HPDE6-E6E7 (cell line): ENCODE results near the gene SIRT5.
A peak's percentile ranks its signal among the peaks of the same experiment; 100 is the strongest.

ENCODE experiments used
- DNase-seq: peaks from one replicate; pipeline ENCODE4 v3.0.0; 2011; ENCODE audit warnings: missing footprints; ENCODE audit errors: extremely low spot score

Gene SIRT5

GRCh38 chr6:13553646-13554045 lies 20.8 kb upstream of the SIRT5 start:
- no peak for DNase-seq

DNA sequence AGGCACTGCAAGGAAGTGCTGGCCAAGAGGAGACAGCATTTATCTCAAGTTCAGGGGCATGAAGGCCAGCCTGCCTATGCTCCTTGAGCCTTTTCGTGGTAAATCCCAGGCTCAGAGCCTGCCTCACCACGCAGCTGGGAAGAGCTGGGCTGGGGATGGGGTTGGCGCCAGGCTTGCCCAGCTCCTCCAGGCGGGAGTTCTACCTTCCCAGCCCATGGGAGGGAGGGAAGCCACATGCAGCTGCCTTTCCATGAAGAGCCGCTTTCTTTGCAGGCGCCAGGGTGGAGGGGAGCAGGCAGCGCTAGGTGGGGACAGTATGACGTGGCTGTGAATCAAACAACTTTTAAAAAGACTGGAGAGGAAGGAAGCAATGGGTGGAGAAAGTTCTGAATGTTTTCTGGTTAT lies 19.5 kb upstream of the SIRT5 start:
- DNase-seq: no peak

GRCh38 chr6:13557841-13558240 lies 16.6 kb upstream of the SIRT5 start:
- no peak for DNase-seq

GRCh38 chr6:13558718-13559117 lies 15.7 kb upstream of the SIRT5 start:
- DNase-seq: no peak

DNA sequence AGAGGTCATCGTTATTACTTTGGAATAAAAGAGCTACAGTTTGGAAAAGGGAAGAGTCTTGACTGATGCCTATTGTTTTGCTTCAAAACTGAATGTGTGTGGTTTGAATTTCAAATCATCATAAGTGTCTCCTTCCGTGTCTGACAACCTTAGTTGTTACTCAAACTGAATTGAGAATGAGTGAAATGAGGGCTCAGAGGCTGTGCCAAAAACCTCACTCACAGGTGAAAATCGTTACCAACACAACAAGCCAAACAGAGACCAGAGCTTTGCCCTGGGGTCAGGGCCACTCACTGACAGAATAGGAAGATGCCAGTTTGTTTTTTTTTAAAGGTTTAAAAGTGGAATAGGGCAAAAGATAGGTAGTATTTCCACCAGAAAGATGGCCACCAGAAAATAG lies 15.2 kb upstream of the SIRT5 start:
- no peak for DNase-seq

- DNase-seq: no peak
These were observed 14.3 kb upstream of the SIRT5 start for GRCh38 chr6:13559968-13560650.

GRCh38 chr6:13560651-13561044 lies 13.8 kb upstream of the SIRT5 start:
- DNase-seq: no peak

GRCh38 chr6:13561624-13562267 lies 12.7 kb upstream of the SIRT5 start:
- no peak for DNase-seq

DNA sequence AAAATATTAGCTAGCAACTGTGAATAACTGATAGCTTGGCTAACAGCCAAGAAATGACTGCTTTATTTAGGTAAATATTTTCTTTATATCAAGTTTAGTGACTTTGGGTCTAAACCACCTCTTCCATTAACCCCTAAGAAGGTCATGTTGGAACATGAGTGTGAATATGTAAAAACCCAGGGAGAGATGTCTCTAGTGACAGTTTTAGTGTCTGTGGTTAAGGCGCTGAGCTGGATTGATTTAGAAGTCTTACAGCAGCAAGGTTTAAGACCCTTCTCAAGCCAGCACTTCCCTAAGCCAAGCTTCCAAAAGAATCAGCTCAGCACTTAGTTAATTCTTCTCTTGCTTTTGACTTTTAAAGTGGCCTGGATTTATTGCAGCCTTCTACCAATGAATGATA lies 11.4 kb upstream of the SIRT5 start:
- no peak for DNase-seq

DNA sequence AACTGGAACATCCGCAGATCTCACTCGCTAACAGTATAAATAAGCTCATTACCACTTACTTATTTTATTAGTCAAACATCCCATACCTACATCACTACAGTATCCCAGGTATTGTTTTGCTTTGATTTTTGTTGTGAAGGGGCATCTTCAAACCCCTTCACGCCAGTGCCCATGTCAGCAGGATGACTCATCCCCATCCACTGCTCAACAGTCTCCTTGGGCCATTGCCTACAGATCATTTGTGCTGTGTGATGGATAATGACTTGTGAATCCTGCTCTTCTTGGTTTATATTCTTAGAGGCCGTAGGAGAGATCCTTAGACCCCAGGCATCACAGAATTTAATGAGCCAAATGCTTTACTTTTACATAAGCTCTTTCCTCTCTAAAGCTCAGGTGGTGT lies 8.5 kb upstream of the SIRT5 start:
- no peak for DNase-seq

- DNase-seq: no peak
These were observed 7.9 kb upstream of the SIRT5 start for GRCh38 chr6:13566500-13566899.

DNA sequence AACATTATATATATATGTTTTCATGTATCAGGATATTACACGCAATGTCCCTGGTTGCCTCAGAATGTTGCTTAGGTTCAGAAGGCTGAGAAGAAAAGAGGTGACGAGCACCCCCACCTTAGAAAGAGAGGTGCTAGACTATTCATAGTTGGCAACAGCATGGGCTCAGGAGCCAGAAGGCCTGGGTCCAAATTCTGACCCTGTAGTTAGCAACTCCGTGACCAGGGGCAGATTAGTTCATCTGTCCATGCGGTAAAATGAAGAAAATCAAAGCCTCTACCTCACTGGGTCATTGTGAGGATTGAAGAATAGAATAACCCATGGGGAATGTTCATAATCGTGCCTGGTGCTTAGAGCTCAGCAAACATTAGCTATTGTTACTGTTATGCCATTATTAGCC lies 5.4 kb upstream of the SIRT5 start:
- DNase-seq: no peak

GRCh38 chr6:13572240-13572639 lies 2.2 kb upstream of the SIRT5 start:
- no peak for DNase-seq

- no peak for DNase-seq
These were observed 1.3 kb upstream of the SIRT5 start for GRCh38 chr6:13572951-13573654.

- peak; percentile 19 for DNase-seq
These were observed 711 bp upstream of the SIRT5 start for GRCh38 chr6:13573669-13574110.

DNA sequence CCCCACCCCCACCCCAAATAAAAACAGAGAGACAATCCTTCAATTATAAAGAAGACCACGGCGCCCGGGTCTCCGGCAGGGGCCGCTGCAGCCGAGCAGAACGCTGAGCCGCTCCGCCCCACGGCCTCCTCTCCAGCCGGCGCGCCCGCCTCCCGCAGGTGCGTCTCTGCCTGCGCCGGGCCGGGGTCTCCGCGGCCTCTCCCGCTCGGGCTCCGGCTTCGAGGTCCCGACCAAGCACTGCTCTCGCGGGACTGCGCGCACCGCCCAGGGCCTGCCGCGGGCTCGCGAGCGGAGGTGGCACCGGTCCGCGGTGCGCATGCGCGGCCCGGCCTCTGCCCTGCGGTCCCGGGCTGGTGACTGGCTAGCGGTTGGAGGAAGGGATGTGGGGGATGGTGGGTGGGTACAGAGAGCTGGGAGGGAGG lies 241 bp upstream of the SIRT5 start:
- DNase-seq: peak; percentile 96

DNA sequence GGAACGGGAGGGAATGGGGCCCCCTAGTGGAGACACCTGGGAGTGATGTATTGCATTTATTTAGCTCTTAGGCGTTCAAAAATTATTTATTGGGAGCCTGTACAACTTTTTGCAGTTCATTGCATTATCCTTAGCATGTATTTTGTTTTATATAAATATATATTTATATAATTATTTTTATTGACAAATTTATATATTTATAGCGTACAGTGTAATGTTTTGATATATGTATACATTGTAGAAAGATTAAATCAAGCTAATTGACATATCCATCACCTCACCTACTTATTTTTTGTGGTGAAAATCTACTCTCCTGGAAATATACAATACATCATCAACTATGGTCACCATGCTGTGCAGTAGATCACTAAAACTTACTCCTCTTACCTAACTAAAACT lies 975 bp downstream of the SIRT5 start:
- DNase-seq: no peak

DNA sequence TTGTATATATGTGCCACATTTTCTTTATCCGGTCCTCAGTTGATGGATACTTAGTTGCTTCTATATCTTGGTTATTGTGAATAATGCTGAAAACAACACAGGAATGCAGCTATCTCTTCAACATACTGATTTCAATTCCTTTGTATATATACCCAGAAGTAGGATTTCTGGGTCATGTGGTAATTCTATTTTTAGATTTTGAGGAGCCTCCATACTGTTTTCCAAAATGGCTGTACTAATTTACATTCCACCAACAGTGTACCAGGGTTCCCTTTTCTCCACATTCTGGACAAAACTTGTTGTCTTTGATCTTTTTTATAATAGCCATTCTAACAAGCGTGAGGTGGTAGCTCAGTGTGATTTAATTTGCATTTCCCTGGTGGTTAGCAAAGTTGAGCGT lies 1.6 kb downstream of the SIRT5 start:
- no peak for DNase-seq

GRCh38 chr6:13577926-13578325 lies 3.5 kb downstream of the SIRT5 start:
- DNase-seq: no peak

DNA sequence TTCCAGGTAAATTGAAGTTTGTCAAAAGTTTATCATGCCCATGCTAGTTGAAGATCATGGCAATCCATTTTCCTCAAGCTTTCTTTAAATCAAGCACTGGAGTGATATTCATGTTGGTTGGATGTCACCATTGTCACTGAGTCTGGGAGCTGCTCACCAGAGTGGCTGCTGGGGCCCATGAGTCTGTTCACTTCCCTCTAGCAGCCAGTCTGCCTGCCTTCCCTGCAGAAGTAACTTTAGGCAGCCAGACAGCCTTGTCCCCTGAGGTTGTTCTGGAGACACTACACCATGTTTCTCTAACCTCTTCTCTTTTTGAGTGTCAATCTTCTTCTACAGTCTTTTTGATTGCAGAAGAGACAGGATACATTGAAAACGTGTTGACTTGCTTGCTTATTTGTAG lies 5.5 kb downstream of the SIRT5 start:
- no peak for DNase-seq

DNA sequence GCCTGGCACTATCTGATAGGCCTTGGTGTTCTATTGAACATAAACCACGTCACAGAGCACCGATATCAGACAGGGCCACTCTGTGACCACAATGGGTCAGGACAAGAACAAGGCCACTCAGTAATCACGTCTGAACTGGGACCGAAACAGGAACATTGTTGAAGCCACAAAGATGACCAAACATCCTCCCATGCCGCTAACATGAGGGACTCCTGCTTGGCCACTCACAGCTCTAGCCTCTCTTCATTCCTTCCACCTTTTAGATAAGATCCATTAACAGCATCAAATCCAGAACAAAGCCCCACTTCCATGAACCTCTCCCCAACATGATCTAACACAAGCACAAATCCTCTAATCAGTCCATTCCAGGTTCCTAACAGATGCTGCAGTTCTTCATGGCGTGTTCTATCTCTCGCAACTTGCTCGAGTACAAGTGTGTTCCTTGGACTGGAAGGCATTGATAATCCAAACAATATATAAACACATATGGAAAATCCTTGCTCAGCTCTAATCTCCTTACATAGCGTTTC lies 7.4 kb downstream of the SIRT5 start:
- DNase-seq: no peak

GRCh38 chr6:13586603-13587542 lies 12.5 kb downstream of the SIRT5 start:
- DNase-seq: no peak
